Mesenteric fat pad (tissue), 1 donor: Measurements from ENCODE around the gene SMIM33. TPM values are rescaled to one million over a fixed set of nuclear protein-coding genes. Genes with fewer than 3 reads are reported as not detected.
A peak's percentile ranks its signal among the peaks of the same experiment; 100 is the strongest.
"Not testable (repeated sequence)": the region's sequence is repeated elsewhere in the genome, so short reads cannot be mapped to it uniquely, and the experiment has no call there.

ENCODE experiments used
- DNase-seq: peaks from one replicate; pipeline ENCODE4 v3.0.0-alpha.2; 2020; ENCODE audit warnings: low spot score
- total RNA-seq: library from RNA; stranded (reverse); fragmentation: NEBNext Ultra II Directional; extraction: Animal tissue kit (Norgen Biotek cat#: 25700); gene quantifications from one replicate; pipeline ENCODE4 v1.2.1, GENCODE V29; 2021
- donor health status: DM: yes; HTN: yes; CAD: no.

Gene SMIM33
- total RNA-seq, 1 donor from 2014 or later, result not detected

DNA sequence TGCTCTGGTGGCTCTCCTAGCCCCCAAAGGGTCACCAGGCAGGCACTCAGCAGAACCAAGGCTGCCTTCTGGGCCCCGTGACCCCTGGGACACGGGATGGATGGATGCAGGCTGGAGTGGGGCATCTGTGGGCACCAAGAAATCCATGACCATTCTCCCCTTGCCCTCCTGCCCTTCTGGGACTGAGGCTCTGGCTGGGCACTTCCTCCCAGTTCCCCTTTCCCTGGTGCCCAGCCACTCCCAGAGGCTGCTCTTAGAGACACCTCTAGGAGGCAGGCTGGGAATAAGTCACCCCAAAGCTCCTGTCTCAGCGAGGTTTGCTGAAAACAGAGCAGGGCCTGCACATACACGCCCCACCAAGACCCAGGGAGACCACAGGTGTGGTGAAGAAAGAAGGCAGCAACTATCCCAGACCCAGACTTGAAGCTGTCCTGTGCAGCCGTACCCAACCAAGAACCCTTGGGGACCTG is 10.8 kb downstream of the SMIM33 start:
- no peak for DNase-seq

DNA sequence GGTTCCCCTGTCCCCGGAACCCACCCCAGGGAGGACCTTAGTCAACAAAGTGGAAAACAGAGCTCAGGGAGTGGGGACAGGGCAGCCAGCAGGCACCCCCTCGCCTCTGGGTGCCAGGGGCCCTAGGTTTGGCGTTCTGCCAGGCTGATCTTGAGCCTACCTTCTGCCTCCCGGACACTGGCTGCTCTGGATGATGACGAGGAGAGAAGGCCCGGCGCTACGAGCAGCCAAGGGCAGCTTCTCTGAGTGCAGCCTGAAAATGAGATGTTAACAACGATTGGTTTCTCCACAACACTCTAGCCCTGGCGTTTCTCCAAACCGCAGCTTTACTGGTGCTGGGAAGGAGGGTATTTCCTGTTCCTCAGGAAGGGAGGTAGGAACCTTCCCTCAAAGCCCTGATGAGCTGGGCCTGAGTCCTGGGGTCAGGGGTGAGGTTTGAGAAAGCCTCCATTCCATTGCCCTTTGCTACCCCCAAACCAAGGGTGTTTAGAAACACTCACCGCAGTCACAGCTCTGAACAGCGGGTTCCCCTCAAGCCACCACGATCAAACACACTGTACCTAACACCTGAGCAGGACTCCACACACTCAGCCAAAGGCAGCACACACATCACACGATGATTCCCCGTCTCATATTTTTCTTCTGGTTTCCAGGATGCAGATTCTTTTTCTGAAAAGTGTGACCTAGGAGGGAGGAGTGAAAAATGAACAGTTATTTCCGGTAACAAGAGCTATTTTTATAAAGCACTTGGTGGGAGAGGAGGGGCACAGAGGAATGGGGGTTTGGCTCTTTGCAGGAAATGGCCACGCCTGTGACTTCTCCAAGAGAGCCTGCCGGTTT is 11.5 kb downstream of the SMIM33 start, which contains the start of gene STING1:
Gene STING1, minus strand, starts transcription at position 709 of the 840 bp plus-strand sequence. CDS start 1,054 bp downstream, outside the sequence.
- no peak for DNase-seq

GRCh38 chr5:139482890-139483208 is 12.0 kb downstream of the SMIM33 start:
- DNase-seq, result not testable (repeated sequence)

DNA sequence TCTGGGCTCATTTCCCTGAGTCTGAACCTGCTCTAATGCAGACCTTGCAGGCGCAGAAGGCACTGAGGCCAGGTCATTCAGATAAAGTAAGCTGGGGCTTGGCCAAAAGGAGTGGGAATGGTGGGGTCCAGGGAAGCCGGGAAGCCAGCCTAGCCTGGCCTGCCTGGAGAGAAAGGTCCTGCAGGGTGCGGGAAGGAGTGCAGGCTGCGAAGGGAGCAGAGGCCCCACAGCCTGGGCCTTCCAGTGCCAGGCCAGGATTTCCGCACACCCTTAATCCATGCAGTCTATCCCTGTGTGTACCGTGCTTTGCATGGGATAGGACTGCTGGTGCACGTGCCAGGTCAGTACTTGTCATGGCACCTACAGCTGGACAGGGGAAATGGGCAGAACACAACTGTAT is 15.4 kb downstream of the SMIM33 start:
- DNase-seq, result no peak

DNA sequence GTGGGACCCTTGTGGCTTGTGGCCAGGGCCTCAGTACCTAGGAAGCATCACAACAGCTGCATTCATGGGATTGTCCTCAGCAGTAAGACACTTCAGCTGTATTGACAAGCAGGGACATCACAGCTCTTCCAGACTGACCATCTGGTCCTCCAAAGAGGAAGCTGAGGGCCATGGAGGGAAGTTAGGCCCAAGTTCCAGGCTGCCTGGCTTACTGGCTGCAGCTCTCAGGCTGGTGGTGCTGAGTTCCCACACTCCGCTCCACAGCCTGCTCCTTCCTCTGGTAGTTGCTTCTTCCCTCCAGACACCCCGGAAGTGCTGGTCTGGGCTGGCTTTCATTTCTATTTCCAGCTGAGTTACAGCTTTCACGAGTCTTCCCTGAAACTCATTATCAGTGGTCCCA is 17.5 kb downstream of the SMIM33 start:
- DNase-seq, result no peak

DNA sequence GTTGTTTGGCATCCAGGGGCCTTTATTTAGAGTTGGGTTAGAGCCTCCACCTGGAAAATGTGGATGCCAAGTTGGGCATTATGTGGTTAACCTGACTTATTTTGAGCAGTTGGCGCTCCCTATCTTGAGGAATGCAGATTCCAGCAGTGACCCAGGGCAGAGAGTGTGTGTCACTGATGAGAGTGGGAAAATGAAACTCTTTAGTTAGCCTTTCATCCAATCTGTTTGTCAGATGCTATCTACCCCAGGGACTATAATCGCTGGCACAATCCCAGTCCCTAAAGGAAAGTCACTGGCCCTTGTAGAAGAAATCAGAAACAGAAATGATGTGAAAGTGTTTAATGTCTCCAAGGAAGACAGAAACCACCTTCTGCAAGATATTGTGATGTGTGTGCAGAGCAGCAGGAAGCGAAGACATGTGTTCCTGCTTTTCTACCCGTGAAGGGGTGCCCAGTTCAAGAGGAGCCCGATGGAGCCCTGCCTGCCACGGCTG is 21.9 kb downstream of the SMIM33 start:
- DNase-seq, result no peak

- DNase-seq, result no peak
These were observed 23.5 kb downstream of the SMIM33 start for GRCh38 chr5:139494256-139494655.

DNA sequence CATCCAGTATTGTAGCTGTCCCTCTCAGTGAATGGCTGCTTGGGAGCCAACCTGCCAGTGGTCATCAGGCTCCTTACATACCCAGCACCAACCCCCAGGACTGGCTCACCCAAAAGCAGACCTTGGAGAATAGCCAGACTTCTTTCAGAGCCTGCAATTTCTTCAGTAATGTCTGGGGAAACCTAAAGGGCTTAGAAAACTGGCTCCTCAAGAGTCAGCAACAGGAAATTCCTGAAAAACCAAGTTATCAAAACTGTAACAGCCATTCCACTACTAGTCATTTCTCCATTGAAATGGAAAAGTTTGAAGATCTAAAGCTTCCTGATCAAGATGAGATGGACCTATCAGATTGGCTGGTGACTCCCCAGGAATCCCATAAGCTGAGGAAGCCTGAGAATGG is 24.0 kb downstream of the SMIM33 start:
- DNase-seq, result no peak

DNA sequence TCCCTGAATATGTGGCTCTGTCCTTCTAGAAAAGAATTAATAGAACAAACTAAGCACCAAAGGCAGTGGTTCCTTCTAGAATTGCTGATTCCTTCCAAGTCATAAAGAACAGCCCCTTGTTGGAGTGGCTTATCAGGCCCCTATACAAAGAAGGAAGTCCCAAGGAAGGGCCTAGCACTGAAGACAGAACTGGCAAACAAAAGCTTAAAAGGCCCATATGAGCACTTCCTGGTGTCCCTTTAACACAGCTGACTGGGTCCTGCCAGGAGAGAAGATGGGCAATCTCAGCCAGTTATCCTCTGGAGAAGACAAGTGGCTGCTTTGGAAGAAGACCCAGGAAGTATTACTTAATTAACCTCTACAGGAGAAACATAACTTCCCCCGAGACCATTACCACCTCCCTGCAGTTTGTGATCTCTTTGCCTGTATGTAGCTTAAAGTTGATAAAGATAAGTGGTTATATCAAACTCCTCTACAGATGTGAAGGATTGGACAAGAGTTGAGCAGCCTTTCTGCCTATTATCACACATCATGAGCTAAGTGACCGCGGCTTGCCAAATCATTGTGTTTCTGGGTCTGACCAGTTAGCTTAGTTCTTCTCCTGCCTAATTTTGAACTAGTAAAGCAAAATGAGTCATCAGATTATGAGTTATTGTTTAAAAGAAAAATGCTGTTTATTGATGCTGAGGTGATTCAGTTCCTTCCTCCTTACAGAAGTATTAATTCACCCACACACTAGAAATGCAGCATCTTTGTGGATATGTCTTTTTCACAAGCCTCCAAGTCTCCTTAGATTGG is 25.0 kb downstream of the SMIM33 start:
- DNase-seq, result no peak

- DNase-seq, result no peak
These were observed 30.6 kb downstream of the SMIM33 start for GRCh38 chr5:139501381-139501780.

DNA sequence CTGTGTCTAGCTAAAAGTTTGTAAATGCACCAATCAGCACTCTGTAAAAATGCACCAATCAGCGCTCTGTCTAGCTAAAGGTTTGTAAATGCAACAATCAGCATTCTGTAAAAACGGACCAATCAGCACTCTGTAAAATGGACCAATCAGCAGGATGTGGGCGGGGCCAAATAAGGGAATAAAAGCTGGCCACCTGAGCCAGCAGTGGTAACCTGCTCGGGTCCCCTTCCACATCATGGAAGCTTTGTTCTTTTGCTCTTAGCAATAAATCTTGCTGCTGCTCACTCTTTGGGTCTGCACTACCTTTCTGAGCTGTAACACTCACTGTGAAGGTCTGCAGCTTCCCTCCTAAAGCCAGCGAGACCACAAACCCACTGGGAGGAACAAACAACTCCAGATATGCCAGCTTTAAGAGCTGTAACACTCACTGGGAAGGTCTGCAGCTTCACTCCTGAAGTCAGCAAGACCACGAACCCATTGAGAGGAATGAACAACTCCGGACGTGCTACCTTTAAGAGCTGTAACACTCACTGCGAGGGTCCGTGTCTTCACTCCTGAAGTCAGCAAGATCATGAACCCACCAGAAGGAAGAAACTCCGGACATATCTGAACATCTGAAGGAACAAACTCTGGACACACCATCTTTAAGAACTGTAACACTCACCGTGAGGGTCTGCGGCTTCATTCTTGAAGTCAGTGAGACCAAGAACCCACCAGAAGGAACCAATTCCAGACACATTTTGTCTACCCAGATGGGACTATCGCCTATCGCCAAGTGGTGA is 32.4 kb downstream of the SMIM33 start:
- DNase-seq, result not testable (repeated sequence)

DNA sequence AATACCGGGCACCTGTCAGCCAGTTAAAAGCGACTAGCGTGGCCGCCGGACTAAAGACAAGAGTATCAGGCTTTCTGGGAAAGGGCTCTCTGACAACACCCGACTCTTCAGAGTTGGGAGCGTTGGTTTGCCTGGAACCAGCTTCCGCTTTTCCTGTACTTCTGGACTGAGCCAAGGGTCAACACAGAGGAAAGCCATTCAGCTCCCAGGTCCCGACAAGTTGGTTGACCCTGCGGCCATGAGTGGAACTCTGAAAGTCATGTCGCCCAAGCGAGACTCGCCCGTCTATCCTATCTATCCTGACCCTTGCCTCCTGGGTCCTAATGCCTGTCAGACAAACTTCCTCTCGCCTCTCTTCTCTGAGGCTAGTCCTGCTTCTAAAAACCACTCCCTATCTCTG is 33.1 kb downstream of the SMIM33 start:
- DNase-seq, result not testable (repeated sequence)

GRCh38 chr5:139504722-139505121 is 33.9 kb downstream of the SMIM33 start:
- DNase-seq, result not testable (repeated sequence)

DNA sequence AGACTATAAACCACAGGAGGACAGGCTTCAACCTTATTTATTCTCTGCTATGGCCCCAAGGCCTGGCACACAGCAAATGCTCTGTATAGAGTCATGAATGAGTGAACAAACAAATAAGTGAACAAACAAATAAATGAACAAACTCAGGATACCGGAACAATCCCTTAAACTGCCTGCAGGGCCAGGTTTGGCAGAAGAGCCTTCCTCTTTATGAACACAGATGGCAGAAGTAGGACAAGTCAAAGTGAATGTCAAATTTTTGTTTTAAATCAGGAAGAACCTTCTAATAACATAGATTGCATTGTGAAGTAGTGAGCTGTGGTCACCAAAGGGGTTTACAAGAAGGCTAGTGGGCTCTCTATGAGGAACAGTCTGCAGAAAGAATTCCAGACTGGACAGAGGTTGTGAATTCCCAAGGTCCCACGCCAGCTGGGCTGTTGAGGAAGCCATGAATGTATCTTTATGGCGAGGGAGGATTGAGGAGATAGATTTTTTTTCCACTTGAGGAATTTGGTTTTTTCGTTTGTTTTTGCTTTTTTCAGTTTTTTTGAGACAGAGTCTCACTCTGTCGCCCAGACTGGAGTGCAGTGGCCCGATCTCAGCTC is 42.1 kb downstream of the SMIM33 start:
- DNase-seq, result no peak

DNA sequence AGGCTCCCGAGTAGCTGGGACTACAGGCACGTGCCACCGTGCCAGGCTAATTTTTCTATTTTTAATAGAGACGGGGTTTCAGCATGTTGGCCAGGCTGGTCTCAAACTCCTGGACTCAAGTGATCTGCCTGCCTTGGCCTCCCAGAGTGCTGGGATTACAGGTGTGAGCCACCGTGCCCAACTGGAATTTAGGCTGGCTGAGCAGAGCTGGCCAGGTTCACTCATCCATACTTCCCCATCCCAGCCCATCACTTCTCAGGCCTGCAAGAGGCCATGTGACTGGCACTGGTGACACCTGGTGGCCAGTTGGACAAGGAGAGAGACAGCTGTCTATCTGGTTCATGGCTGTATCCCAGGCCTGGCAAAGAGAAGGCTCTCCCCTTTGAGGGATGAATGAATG is 42.6 kb downstream of the SMIM33 start:
- peak; percentile 90 for DNase-seq

- no peak for DNase-seq
These were observed 43.2 kb downstream of the SMIM33 start for GRCh38 chr5:139513852-139514485.

GRCh38 chr5:139514486-139514856 is 43.7 kb downstream of the SMIM33 start:
- DNase-seq, result no peak

GRCh38 chr5:139517683-139518564 is 47.1 kb downstream of the SMIM33 start:
- DNase-seq, result peak; percentile 98
